CD8-positive, alpha-beta memory T cell (primary cell): Measurements from ENCODE around the gene GABRR3. TPM values are rescaled to one million over a fixed set of nuclear protein-coding genes. Genes with fewer than 3 reads are reported as not detected.

ENCODE experiments used
- CTCF ChIA-PET: fragments of 350-600 bp; sonication (Branson Sonifier 250); formaldehyde crosslinking; loops from one replicate; lab custom pipeline; 2021; ENCODE audit warnings: antibody characterized with exemption; lab: Charles Lee
- POLR2A ChIA-PET: fragments of 350-600 bp; sonication (Branson Sonifier 250); formaldehyde crosslinking; loops from one replicate; lab custom pipeline; 2021; ENCODE audit warnings: antibody characterized with exemption; lab: Charles Lee
- DNase-seq, 5 donors: peaks; one replicate each; pipeline versions ENCODE4 v3.0.0 to v3.0.0-alpha.2; 2020 to 2022; ENCODE audit warnings: mixed read lengths in 1 of 5
- H3K27ac ChIP-seq: one replicate; pipeline ENCODE4 v1.7.0; 2013; ENCODE audit warnings: low read depth, mild to moderate bottlenecking, low read length, moderate library complexity
- H3K27me3 ChIP-seq: 2 replicates; pipeline ENCODE4 v1.7.0; 2013; ENCODE audit warnings: low read length, mild to moderate bottlenecking; ENCODE audit not compliant: insufficient read depth, poor library complexity, severe bottlenecking
- H3K36me3 ChIP-seq: 2 replicates; pipeline ENCODE4 v1.7.0; 2013; ENCODE audit warnings: mild to moderate bottlenecking, low read length, moderate library complexity; ENCODE audit not compliant: insufficient read depth
- H3K4me1 ChIP-seq: 2 replicates; pipeline ENCODE4 v1.7.0; 2013; ENCODE audit warnings: mild to moderate bottlenecking, low read length, moderate library complexity; ENCODE audit not compliant: insufficient read depth
- H3K4me3 ChIP-seq: 2 replicates; pipeline ENCODE4 v1.7.0; 2013; ENCODE audit warnings: mild to moderate bottlenecking, low read length
- H3K9me3 ChIP-seq: 2 replicates; pipeline ENCODE4 v1.7.0; 2013; ENCODE audit warnings: mild to moderate bottlenecking, low read length
- H3K27ac Mint-ChIP-seq, 8 donors: one replicate each; pipeline ENCODE4 v1.8.0; 2020 to 2021; ENCODE audit warnings: mixed read lengths in 8 of 8, mild to moderate bottlenecking in 6 of 8, inconsistent platforms in 3 of 8, moderate library complexity in 3 of 8
- H3K27me3 Mint-ChIP-seq, 2 donors: one replicate each; pipeline ENCODE4 v1.8.0; 2020 to 2021; ENCODE audit warnings: mixed read lengths in 2 of 2, mild to moderate bottlenecking in 1 of 2, moderate library complexity in 1 of 2
- H3K36me3 Mint-ChIP-seq, 3 donors: one replicate each; pipeline ENCODE4 v1.8.0; 2020 to 2021; ENCODE audit warnings: mixed read lengths in 3 of 3, inconsistent platforms in 1 of 3, mild to moderate bottlenecking in 1 of 3
- H3K4me1 Mint-ChIP-seq, 3 donors: one replicate each; pipeline ENCODE4 v1.8.0; 2020 to 2021; ENCODE audit warnings: mixed read lengths in 3 of 3, inconsistent platforms in 1 of 3, mild to moderate bottlenecking in 1 of 3
- H3K4me3 Mint-ChIP-seq, 7 donors: one replicate each; pipeline ENCODE4 v1.8.0; 2020 to 2021; ENCODE audit warnings: mixed read lengths in 7 of 7, mild to moderate bottlenecking in 6 of 7, moderate library complexity in 4 of 7, inconsistent platforms in 2 of 7
- H3K9me3 Mint-ChIP-seq, 5 donors: one replicate each; pipeline ENCODE4 v1.8.0; 2020 to 2022; ENCODE audit warnings: mixed read lengths in 5 of 5, mild to moderate bottlenecking in 3 of 5, moderate library complexity in 2 of 5, inconsistent platforms in 1 of 5
- polyA plus RNA-seq: library from polyadenylated mRNA; unstranded; fragments of 300-500 nt; fragmentation: Illumina TruSeq; gene quantifications from one replicate; pipeline ENCODE4 v1.2.3, GENCODE V29; 2021
- total RNA-seq, 2 experiments: library from RNA; stranded (reverse); gene quantifications; one replicate each; pipeline ENCODE4 v1.2.3, GENCODE V29; 2021

The GABRR3 gene
- total RNA-seq (not detected), polyA plus RNA-seq (not detected)

DNA sequence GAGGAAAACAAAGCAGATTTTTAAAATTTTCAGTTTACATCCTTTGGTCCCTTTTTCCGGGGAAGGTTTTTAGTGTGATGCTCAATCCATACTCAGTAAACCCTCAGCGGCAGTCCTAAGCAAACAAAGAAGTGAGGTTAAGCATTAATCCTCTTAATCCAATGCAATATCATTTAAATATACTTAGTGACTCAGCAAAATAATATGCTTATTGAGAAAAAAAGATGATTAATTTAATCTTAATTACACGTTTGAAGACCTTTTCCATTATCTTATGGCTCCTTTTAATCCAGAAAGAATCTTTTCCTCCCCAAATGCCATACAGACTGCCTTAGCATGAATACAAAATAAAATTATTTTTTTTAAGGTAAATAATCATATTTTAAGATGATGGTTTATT, at the start of gene GABRR3:
GABRR3 (minus strand) TSS at position 108 of the 400 bp plus-strand sequence. CDS start 328 bp downstream, outside the sequence.
- CTCF ChIA-PET = no interaction called here

DNA sequence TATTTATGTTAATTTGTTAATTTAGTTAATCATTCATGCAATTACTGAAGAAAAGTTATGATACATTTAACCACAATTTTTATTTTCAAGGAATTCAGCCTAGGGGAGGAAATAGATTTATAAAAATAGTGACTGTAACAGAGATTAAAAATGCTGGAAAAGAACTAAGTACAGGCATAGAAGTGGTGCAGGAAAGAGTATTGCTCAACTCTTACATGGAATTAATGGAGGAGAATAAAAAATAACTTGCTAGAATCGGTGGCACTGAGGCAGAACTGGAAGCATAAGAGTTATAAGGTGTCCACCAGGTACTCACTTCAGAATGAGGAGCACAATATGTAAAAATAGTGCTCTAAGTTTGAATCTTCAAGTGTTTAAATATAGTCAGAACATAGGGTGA, 38.4 kb upstream of the GABRR3 start:
- no peak overlapping the region for H3K4me3 Mint-ChIP-seq
- H3K36me3 Mint-ChIP-seq = no peaks in the 10 kb centered on the region
- H3K4me3 ChIP-seq = no peak overlapping the region
- POLR2A ChIA-PET = no interaction called here
- CTCF ChIA-PET = no interaction called here
- no peak overlapping the region for H3K27ac ChIP-seq
- no peak for DNase-seq
- H3K4me1 ChIP-seq = no peaks in the 10 kb centered on the region
- peaks cover 0 to 13% of the 10 kb centered on the region in 2 donors for H3K27me3 Mint-ChIP-seq
- no peak overlapping the region for H3K27ac Mint-ChIP-seq
- no peaks in the 10 kb centered on the region for H3K36me3 ChIP-seq
- H3K9me3 ChIP-seq = no peaks in the 10 kb centered on the region
- no peaks in the 10 kb centered on the region for H3K27me3 ChIP-seq
- no peaks in the 10 kb centered on the region for H3K9me3 Mint-ChIP-seq
- H3K4me1 Mint-ChIP-seq = no peaks in the 10 kb centered on the region

More for the DNA sequence above, at the start of gene GABRR3:
- H3K9me3 Mint-ChIP-seq = no peaks in the 10 kb centered on the region
- Histone ChIP-seq H3K27ac (no peak within 1 kb of the TSS), H3K36me3 (no peaks in the 10 kb centered on the region), H3K27me3 (no peaks in the 10 kb centered on the region), H3K9me3 (no peaks in the 10 kb centered on the region), H3K4me3 (no peak within 1 kb of the TSS), H3K4me1 (no peaks in the 10 kb centered on the region)
- H3K36me3 Mint-ChIP-seq = no peaks in the 10 kb centered on the region
- no peak within 1 kb of the TSS for H3K4me3 Mint-ChIP-seq
- H3K4me1 Mint-ChIP-seq = peaks cover 0 to 8% (median 7%) of the 10 kb centered on the region in 3 donors
- no peak for DNase-seq
- H3K27ac Mint-ChIP-seq = no peak within 1 kb of the TSS
- H3K27me3 Mint-ChIP-seq = peaks cover 4 to 36% of the 10 kb centered on the region in 2 donors
- POLR2A ChIA-PET = no interaction called here

GRCh38 chr3:98070840-98071239, 35.7 kb upstream of the GABRR3 start:
- DNase-seq = no peak
- Mint-ChIP-seq H3K36me3 (no peaks in the 10 kb centered on the region), H3K27me3 (peaks cover 2 to 14% of the 10 kb centered on the region in 2 donors), H3K9me3 (no peaks in the 10 kb centered on the region), H3K4me3 (no peak overlapping the region), H3K4me1 (no peaks in the 10 kb centered on the region), H3K27ac (no peak overlapping the region)
- no peaks in the 10 kb centered on the region for H3K9me3 ChIP-seq
- H3K27me3 ChIP-seq = no peaks in the 10 kb centered on the region
- H3K36me3 ChIP-seq = no peaks in the 10 kb centered on the region
- POLR2A ChIA-PET = no interaction called here
- H3K4me3 ChIP-seq = no peak overlapping the region
- H3K4me1 ChIP-seq = no peaks in the 10 kb centered on the region
- no peak overlapping the region for H3K27ac ChIP-seq
- CTCF ChIA-PET = no interaction called here

DNA sequence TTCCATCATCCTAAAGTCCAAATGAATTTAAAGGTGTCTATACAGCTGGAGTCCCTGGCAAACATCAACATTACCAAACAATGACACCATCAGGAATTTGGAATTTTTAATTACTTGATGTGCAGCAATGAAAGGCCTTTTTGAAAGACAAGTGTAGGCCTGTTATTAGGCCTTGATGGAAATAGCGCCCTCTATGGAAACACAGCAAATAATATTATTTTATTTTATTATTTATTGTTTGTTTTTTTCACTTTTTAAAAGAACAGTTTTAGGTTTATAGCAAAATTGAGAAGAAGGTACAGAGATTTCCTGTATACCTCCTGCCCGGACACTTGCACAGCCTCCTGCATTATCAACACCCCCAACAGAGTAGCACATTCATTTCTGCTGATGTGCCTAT, 33.7 kb upstream of the GABRR3 start:
- DNase-seq = no peak
- no peaks in the 10 kb centered on the region for H3K27me3 ChIP-seq
- CTCF ChIA-PET = no interaction called here
- no peaks in the 10 kb centered on the region for H3K9me3 ChIP-seq
- Mint-ChIP-seq H3K27me3 (peaks cover 11 to 26% of the 10 kb centered on the region in 2 donors), H3K9me3 (no peaks in the 10 kb centered on the region), H3K36me3 (no peaks in the 10 kb centered on the region), H3K4me3 (no peak overlapping the region), H3K27ac (no peak overlapping the region), H3K4me1 (no peaks in the 10 kb centered on the region)
- H3K4me3 ChIP-seq = no peak overlapping the region
- no peaks in the 10 kb centered on the region for H3K36me3 ChIP-seq
- H3K4me1 ChIP-seq = no peaks in the 10 kb centered on the region
- POLR2A ChIA-PET = no interaction called here
- no peak overlapping the region for H3K27ac ChIP-seq

GRCh38 chr3:98058244-98058960, 23.3 kb upstream of the GABRR3 start:
- Mint-ChIP-seq H3K4me1 (no peaks in the 10 kb centered on the region), H3K9me3 (no peaks in the 10 kb centered on the region), H3K36me3 (no peaks in the 10 kb centered on the region), H3K27me3 (peaks cover 0 to 7% of the 10 kb centered on the region in 2 donors), H3K27ac (no peak overlapping the region), H3K4me3 (no peak overlapping the region)
- Histone ChIP-seq H3K36me3 (no peaks in the 10 kb centered on the region), H3K9me3 (no peaks in the 10 kb centered on the region), H3K4me1 (no peaks in the 10 kb centered on the region), H3K27ac (no peak overlapping the region), H3K27me3 (no peaks in the 10 kb centered on the region), H3K4me3 (no peak overlapping the region)
- ChIA-PET POLR2A (no interaction called here), CTCF (no interaction called here)
- DNase-seq = no peak

DNA sequence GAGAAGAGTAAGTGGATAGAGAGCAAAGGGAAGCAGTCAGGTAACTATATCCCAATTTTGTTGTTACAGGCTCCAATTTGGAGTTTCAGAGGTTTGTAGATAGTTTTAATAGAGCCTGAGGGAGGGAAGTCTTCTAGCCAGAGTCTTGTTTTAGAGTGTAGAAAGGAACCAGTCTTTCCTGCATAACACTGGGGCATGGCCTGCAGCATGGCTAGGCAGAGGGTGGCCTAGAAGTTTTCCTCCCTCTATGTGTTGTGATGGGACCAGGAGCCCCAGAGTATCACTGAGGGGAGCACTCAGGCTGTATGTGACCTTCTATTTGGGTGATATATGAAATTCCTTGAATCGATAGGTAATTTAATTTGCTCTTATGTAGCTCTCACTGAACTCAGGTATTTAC, 22.5 kb upstream of the GABRR3 start:
- CTCF ChIA-PET = no interaction called here

DNA sequence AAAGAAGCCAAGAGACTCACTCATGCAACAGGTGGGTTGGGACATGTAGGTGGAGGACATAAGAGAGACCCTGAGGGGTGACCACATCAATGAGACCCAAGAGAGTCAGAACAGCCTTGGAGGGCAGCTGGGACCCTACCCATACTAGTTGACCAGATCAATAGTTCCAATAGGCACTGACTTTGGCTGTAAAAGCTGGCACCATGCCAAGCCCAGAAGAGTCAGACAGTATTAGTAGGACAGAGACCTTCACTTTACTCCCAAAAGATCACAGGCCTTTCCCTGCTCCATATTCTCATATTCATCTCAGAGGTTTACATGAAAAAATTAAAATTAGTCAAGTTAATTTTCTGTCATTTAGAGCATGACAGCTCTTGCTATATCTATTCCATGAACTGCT, 20.9 kb upstream of the GABRR3 start:
- Mint-ChIP-seq H3K4me1 (no peaks in the 10 kb centered on the region), H3K9me3 (no peaks in the 10 kb centered on the region), H3K27ac (no peak overlapping the region), H3K4me3 (no peak overlapping the region), H3K36me3 (no peaks in the 10 kb centered on the region), H3K27me3 (peaks cover 0 to 11% of the 10 kb centered on the region in 2 donors)
- no peaks in the 10 kb centered on the region for H3K4me1 ChIP-seq
- CTCF ChIA-PET = no interaction called here
- no peaks in the 10 kb centered on the region for H3K9me3 ChIP-seq
- H3K27me3 ChIP-seq = no peaks in the 10 kb centered on the region
- H3K4me3 ChIP-seq = no peak overlapping the region
- H3K27ac ChIP-seq = no peak overlapping the region
- DNase-seq = no peak
- H3K36me3 ChIP-seq = no peaks in the 10 kb centered on the region
- POLR2A ChIA-PET = no interaction called here

More for the DNA sequence above, 22.5 kb upstream of the GABRR3 start:
- no peak overlapping the region for H3K4me3 Mint-ChIP-seq
- POLR2A ChIA-PET = no interaction called here
- no peaks in the 10 kb centered on the region for H3K9me3 Mint-ChIP-seq
- peaks cover 0 to 7% of the 10 kb centered on the region in 2 donors for H3K27me3 Mint-ChIP-seq
- no peak for DNase-seq
- no peaks in the 10 kb centered on the region for H3K27me3 ChIP-seq
- H3K36me3 ChIP-seq = no peaks in the 10 kb centered on the region
- no peaks in the 10 kb centered on the region for H3K9me3 ChIP-seq
- H3K4me1 ChIP-seq = no peaks in the 10 kb centered on the region
- H3K27ac ChIP-seq = no peak overlapping the region
- H3K4me1 Mint-ChIP-seq = no peaks in the 10 kb centered on the region
- no peak overlapping the region for H3K4me3 ChIP-seq
- peak overlapping the region in 1 of 8 donors; percentile 42 for H3K27ac Mint-ChIP-seq
- H3K36me3 Mint-ChIP-seq = no peaks in the 10 kb centered on the region

DNA sequence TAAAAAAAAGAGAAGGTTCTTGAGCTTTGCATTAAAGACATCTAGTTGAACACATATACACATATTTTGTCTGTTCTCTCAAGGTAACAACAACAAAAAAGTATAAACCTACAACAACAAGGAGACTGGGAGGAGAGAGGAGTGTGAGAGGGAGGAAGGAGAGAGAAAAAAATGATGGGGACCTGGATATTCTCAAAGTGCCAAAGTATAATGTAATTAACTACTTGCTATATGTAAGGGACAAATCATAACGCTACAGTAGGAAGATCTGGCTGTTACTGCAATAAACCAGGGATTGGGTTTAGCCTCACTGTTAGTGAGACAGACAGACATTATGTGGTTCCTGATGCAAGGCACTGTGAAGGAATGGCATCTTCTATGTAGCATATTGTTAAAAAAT, 14.2 kb upstream of the GABRR3 start:
- DNase-seq = no peak
- Histone ChIP-seq H3K27me3 (no peaks in the 10 kb centered on the region), H3K36me3 (no peaks in the 10 kb centered on the region), H3K4me3 (no peak overlapping the region), H3K4me1 (no peaks in the 10 kb centered on the region), H3K27ac (no peak overlapping the region), H3K9me3 (no peaks in the 10 kb centered on the region)
- Mint-ChIP-seq H3K36me3 (no peaks in the 10 kb centered on the region), H3K27me3 (peaks cover 16 to 50% of the 10 kb centered on the region in 2 donors), H3K27ac (no peak overlapping the region), H3K4me1 (no peaks in the 10 kb centered on the region), H3K4me3 (no peak overlapping the region), H3K9me3 (no peaks in the 10 kb centered on the region)
- ChIA-PET CTCF (interaction anchor here (2.5 kb wide), 1 partner anchor 10 kb away, joined by 11 read pairs; no protein-coding TSS in a partner anchor), POLR2A (interaction anchor here (0.6 kb wide), 1 partner anchor 241 kb away, joined by 3 read pairs; no protein-coding TSS in a partner anchor)
